GM12891 (cell line): Measurements from ENCODE around the gene LCN1.

Source experiments
- PAX5 ChIP-seq: IDR thresholded peaks from 2 replicates; pipeline ENCODE4 v1.6.1; 2011; ENCODE audit warnings: low read length, moderate library complexity, mild to moderate bottlenecking; ENCODE audit not compliant: insufficient read depth, severe bottlenecking
- POLR2AphosphoS5 ChIP-seq: IDR thresholded peaks from 2 replicates; pipeline ENCODE4 v1.6.1; 2011; ENCODE audit warnings: low read depth, low read length, control low read depth

GRCh38 chr9:135471791-135472640, 49.2 kb upstream of the LCN1 start:
- TF ChIP-seq POLR2AphosphoS5 (no peak), PAX5 (no peak)
